Fibroblast of lung (primary cell): ENCODE results near the gene IQSEC3.

Source experiments
- CTCF ChIP-seq, 2 donors: IDR thresholded peaks in 1 of 2; conservative IDR thresholded peaks in 1 of 2; 1 replicate in 1 of 2; 2 replicates in 1 of 2; pipeline ENCODE4 v1.5.1; 2011 to 2012; ENCODE audit warnings: low read length in 2 of 2, control low read depth in 1 of 2, inconsistent platforms in 1 of 2, low read depth in 1 of 2, mild to moderate bottlenecking in 1 of 2
- EZH2 ChIP-seq: IDR thresholded peaks from 2 replicates; pipeline ENCODE4 v1.5.1; 2012; ENCODE audit warnings: low read length, control low read depth, mild to moderate bottlenecking; ENCODE audit errors: missing control alignments

DNA sequence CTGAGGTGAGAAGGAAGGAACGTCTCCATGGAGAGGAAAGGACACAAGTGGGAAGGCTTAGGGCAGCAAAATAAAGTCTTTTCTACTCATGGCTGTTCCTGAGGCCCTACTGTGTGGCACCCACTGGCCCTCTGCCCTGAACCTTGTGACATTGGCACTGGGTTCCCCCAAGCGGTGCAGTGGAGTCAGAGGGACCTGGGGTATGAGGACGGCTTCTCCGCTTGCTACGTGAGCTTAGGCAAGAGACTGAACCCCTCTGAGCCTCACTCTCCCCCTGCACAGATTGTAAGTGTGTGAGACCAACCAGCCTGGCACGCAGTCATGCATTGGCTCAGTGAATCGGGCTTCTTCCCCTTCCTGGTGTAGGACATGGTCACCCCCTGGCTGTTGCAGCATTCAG lies 127.7 kb downstream of the IQSEC3 start:
- no peak for TF ChIP-seq EZH2
- no peak for TF ChIP-seq CTCF (conservative IDR thresholded peaks at IDR 0.05 in 1 of 2, IDR thresholded peaks at IDR 0.05 in 1 of 2; ENCODE audit: low read depth in 1 of 2, low read length in 2 of 2)
